ENCODE measurements around the gene IFNAR1. TPM values are rescaled to one million over a fixed set of nuclear protein-coding genes. Genes with fewer than 3 reads are reported as not detected.
"Not testable (repeated sequence)": the region's sequence is repeated elsewhere in the genome, so short reads cannot be mapped to it uniquely, and the experiment has no call there.

The IFNAR1 gene
- total RNA-seq, 1 donor from 2014 or later: 34.8 TPM

GRCh38 chr21:33377221-33377920 is 52.6 kb downstream of the IFNAR1 start:
- Mint-ChIP-seq H3K27ac (ENCODE audit: unreplicated experiment) (no peak overlapping the region), H3K36me3 (ENCODE audit: low read depth, unreplicated experiment) (no peaks in the 10 kb centered on the region), H3K9me3 (ENCODE audit: unreplicated experiment) (no peaks in the 10 kb centered on the region), H3K4me3 (ENCODE audit: unreplicated experiment) (no peak overlapping the region), H3K27me3 (ENCODE audit: unreplicated experiment) (peaks cover 4% of the 10 kb centered on the region), H3K4me1 (ENCODE audit: unreplicated experiment) (peaks cover 12% of the 10 kb centered on the region)
- no peak for DNase-seq (ENCODE audit: low spot score)
- TF ChIP-seq CTCF (IDR thresholded peaks at IDR 0.05; ENCODE audit: unreplicated experiment): no peak

- Mint-ChIP-seq H3K4me1 (ENCODE audit: unreplicated experiment) (peaks cover 14% of the 10 kb centered on the region), H3K27me3 (ENCODE audit: unreplicated experiment) (peaks cover 4% of the 10 kb centered on the region), H3K36me3 (ENCODE audit: low read depth, unreplicated experiment) (no peaks in the 10 kb centered on the region), H3K9me3 (ENCODE audit: unreplicated experiment) (no peaks in the 10 kb centered on the region), H3K4me3 (ENCODE audit: unreplicated experiment) (no peak overlapping the region), H3K27ac (ENCODE audit: unreplicated experiment) (no peak overlapping the region)
- DNase-seq (ENCODE audit: low spot score): no peak
- no peak for TF ChIP-seq CTCF (IDR thresholded peaks at IDR 0.05; ENCODE audit: unreplicated experiment)
Measured at GRCh38 chr21:33378081-33378480, 53.3 kb downstream of the IFNAR1 start.

GRCh38 chr21:33379934-33380333 is 55.2 kb downstream of the IFNAR1 start:
- peaks cover 14% of the 10 kb centered on the region for H3K4me1 Mint-ChIP-seq (ENCODE audit: unreplicated experiment)
- H3K9me3 Mint-ChIP-seq (ENCODE audit: unreplicated experiment); DNase-seq (ENCODE audit: low spot score); H3K36me3 Mint-ChIP-seq (ENCODE audit: low read depth, unreplicated experiment); H3K27me3 Mint-ChIP-seq (ENCODE audit: unreplicated experiment); H3K27ac Mint-ChIP-seq (ENCODE audit: unreplicated experiment); H3K4me3 Mint-ChIP-seq (ENCODE audit: unreplicated experiment): not testable (repeated sequence)

- Mint-ChIP-seq H3K4me3 (ENCODE audit: unreplicated experiment) (no peak overlapping the region), H3K36me3 (ENCODE audit: low read depth, unreplicated experiment) (no peaks in the 10 kb centered on the region), H3K4me1 (ENCODE audit: unreplicated experiment) (peaks cover 12% of the 10 kb centered on the region), H3K9me3 (ENCODE audit: unreplicated experiment) (no peaks in the 10 kb centered on the region), H3K27ac (ENCODE audit: unreplicated experiment) (no peak overlapping the region), H3K27me3 (ENCODE audit: unreplicated experiment) (peaks cover 4% of the 10 kb centered on the region)
- TF ChIP-seq CTCF (IDR thresholded peaks at IDR 0.05; ENCODE audit: unreplicated experiment): no peak
- DNase-seq (ENCODE audit: low spot score): no peak
Measured at GRCh38 chr21:33380483-33380998, 55.8 kb downstream of the IFNAR1 start.

GRCh38 chr21:33381381-33381780 is 56.6 kb downstream of the IFNAR1 start:
- not testable (repeated sequence) for H3K27ac Mint-ChIP-seq (ENCODE audit: unreplicated experiment); H3K27me3 Mint-ChIP-seq (ENCODE audit: unreplicated experiment); DNase-seq (ENCODE audit: low spot score); H3K36me3 Mint-ChIP-seq (ENCODE audit: low read depth, unreplicated experiment); H3K9me3 Mint-ChIP-seq (ENCODE audit: unreplicated experiment); H3K4me3 Mint-ChIP-seq (ENCODE audit: unreplicated experiment)
- peaks cover 12% of the 10 kb centered on the region for H3K4me1 Mint-ChIP-seq (ENCODE audit: unreplicated experiment)
